Vagina (tissue), 2 donors: Measurements from ENCODE around the gene TOMT. TPM values are rescaled to one million over a fixed set of nuclear protein-coding genes. Genes with fewer than 3 reads are reported as not detected.
A peak's percentile ranks its signal among the peaks of the same experiment; 100 is the strongest.

Experiments used
- DNase-seq, 2 donors: peaks; one replicate each; pipeline ENCODE4 v3.0.0-alpha.2; 2017; ENCODE audit errors: extremely low spot score in 2 of 2
- H3K27ac ChIP-seq: fragments of 200-600 bp; sonication (generic); one replicate; pipeline ENCODE4 v1.5.1; 2019
- H3K27me3 ChIP-seq: fragments of 200-600 bp; sonication (generic); one replicate; pipeline ENCODE4 v1.5.1; 2019
- H3K36me3 ChIP-seq, 2 donors: fragments of 200-600 bp; sonication (generic); one replicate each; pipeline ENCODE4 v1.5.1; 2017 to 2019
- H3K4me1 ChIP-seq: fragments of 200-600 bp; sonication (generic); one replicate; pipeline ENCODE4 v1.5.1; 2019
- H3K4me3 ChIP-seq, 2 donors: fragments of 200-600 bp; sonication (generic); 1 replicate in 1 of 2; 2 replicates in 1 of 2; pipeline ENCODE4 v1.5.1; 2016 to 2019
- H3K9me3 ChIP-seq: fragments of 200-600 bp; sonication (generic); one replicate; pipeline ENCODE4 v1.5.1; 2019
- CTCF ChIP-seq, 3 experiments: fragments of 450-650 bp in 2 of 3; fragments of 200-600 bp in 1 of 3; sonication (generic) in 1 of 3; IDR thresholded peaks; one replicate each; pipeline ENCODE4 v1.5.1; 2017 to 2019; ENCODE audit warnings: antibody characterized with exemption in 3 of 3, mild to moderate bottlenecking in 2 of 3, moderate library complexity in 2 of 3
- POLR2A ChIP-seq, 2 donors: fragments of 450-650 bp; IDR thresholded peaks; one replicate each; pipeline ENCODE4 v1.6.1; 2017; ENCODE audit warnings: antibody characterized with exemption in 2 of 2, mild to moderate bottlenecking in 2 of 2, moderate library complexity in 2 of 2
- POLR2AphosphoS5 ChIP-seq, 2 donors: sonication (generic); formaldehyde crosslinking; IDR thresholded peaks; one replicate each; pipeline ENCODE4 v1.9.0; 2017; ENCODE audit warnings: antibody characterized with exemption in 2 of 2, mild to moderate bottlenecking in 2 of 2, low read depth in 1 of 2; ENCODE audit not compliant: insufficient read depth in 1 of 2
- intact Hi-C: fragments of 100-400 bp; cut with DNase I; formaldehyde crosslinking; loops from one replicate; pipeline ENCODE4 v1.15.1; 2023
- total RNA-seq: library from RNA; depleted of rRNA; stranded (reverse); fragments of >200 nt; gene quantifications from one replicate; pipeline ENCODE4 v1.2.3, GENCODE V29; 2016

TOMT gene
- total RNA-seq, 1 donor from 2014 or later = not detected

GRCh38 chr11:72075109-72075508 lies 30.6 kb upstream of the TOMT start:
- H3K36me3 ChIP-seq = peaks cover 0 to 4% of the 10 kb centered on the region in 2 donors
- intact Hi-C loops = no loop called here
- peaks cover 28% of the 10 kb centered on the region for H3K4me1 ChIP-seq
- H3K27me3 ChIP-seq = no peaks in the 10 kb centered on the region
- H3K4me3 ChIP-seq = no peak overlapping the region
- TF ChIP-seq CTCF (IDR thresholded peaks at IDR 0.05) (no peak), POLR2A (IDR thresholded peaks at IDR 0.05) (no peak), POLR2AphosphoS5 (IDR thresholded peaks at IDR 0.05; ENCODE audit: insufficient read depth in 1 of 2, low read depth in 1 of 2) (no peak)
- no peaks in the 10 kb centered on the region for H3K9me3 ChIP-seq
- no peak overlapping the region for H3K27ac ChIP-seq
- DNase-seq = no peak

DNA sequence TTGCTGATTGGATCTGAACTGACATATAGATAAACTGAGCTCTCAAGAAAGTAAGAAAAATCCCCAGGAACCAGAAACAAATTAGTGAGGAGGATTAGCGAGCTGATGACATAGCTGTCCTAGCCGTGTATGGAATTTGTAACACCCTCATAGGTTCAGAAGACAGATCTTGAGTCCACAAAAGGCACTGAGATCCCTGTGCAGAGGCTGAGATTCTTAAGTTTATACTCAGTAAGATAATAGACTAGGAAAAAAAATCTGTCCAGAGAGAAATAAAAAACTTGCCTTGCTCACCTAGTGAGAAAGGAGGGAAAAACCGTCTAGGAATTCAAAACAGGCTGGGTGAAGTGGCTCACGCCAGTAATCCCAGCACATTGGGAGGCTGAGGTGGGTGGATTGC lies 30.0 kb upstream of the TOMT start:
- Histone ChIP-seq H3K4me1 (peaks cover 22% of the 10 kb centered on the region), H3K27me3 (no peaks in the 10 kb centered on the region), H3K27ac (no peak overlapping the region), H3K9me3 (no peaks in the 10 kb centered on the region), H3K36me3 (peaks cover 0 to 4% of the 10 kb centered on the region in 2 donors), H3K4me3 (no peak overlapping the region)
- no peak for DNase-seq
- intact Hi-C loops = no loop called here
- TF ChIP-seq POLR2AphosphoS5 (IDR thresholded peaks at IDR 0.05; ENCODE audit: insufficient read depth in 1 of 2, low read depth in 1 of 2) (no peak), POLR2A (IDR thresholded peaks at IDR 0.05) (no peak), CTCF (IDR thresholded peaks at IDR 0.05) (no peak)

DNA sequence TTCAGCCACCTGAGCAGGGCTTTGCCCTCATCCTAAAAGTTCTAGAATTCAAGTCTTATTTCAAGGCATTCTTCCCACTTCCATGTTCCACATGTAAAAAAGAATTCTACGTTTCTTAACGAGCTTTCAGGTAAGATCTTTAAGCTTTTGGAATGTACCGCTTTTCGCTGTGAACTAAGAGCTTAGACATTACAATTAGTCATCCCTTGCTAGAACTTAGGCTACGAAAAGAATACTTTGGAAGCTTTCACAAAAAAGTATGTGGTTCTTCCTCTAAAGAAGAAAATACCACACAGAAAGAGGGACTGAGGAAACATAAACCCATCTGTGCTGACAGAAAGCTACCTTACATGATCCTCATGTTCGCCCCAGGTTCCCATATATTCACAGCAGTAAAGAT lies 27.2 kb upstream of the TOMT start:
- intact Hi-C loops = no loop called here
- DNase-seq = no peak
- Histone ChIP-seq H3K27ac (peak overlapping the region; percentile 91), H3K4me1 (peaks cover 25% of the 10 kb centered on the region), H3K27me3 (no peaks in the 10 kb centered on the region), H3K4me3 (no peak overlapping the region), H3K36me3 (peaks cover 0 to 4% of the 10 kb centered on the region in 2 donors), H3K9me3 (no peaks in the 10 kb centered on the region)
- no peak for TF ChIP-seq POLR2A (IDR thresholded peaks at IDR 0.05)
- no peak for TF ChIP-seq CTCF (IDR thresholded peaks at IDR 0.05)
- no peak for TF ChIP-seq POLR2AphosphoS5 (IDR thresholded peaks at IDR 0.05; ENCODE audit: insufficient read depth in 1 of 2, low read depth in 1 of 2)

- Histone ChIP-seq H3K27ac (peak overlapping the region; percentile 91), H3K4me3 (peak overlapping the region; percentile 68 to 75), H3K9me3 (no peaks in the 10 kb centered on the region), H3K27me3 (no peaks in the 10 kb centered on the region), H3K4me1 (peaks cover 30% of the 10 kb centered on the region), H3K36me3 (peaks cover 0 to 4% of the 10 kb centered on the region in 2 donors)
- TF ChIP-seq POLR2A (IDR thresholded peaks at IDR 0.05) = no peak
- TF ChIP-seq POLR2AphosphoS5 (IDR thresholded peaks at IDR 0.05; ENCODE audit: insufficient read depth in 1 of 2, low read depth in 1 of 2) = no peak
- no peak for TF ChIP-seq CTCF (IDR thresholded peaks at IDR 0.05)
- DNase-seq = no peak
- intact Hi-C loops = loop anchor here (2.0 kb wide), 1 partner anchor 39 kb away; no protein-coding TSS in a partner anchor
These were observed 25.9 kb upstream of the TOMT start for GRCh38 chr11:72079819-72080325.

- peak; percentile 100 for DNase-seq
- H3K9me3 ChIP-seq = no peaks in the 10 kb centered on the region
- no peaks in the 10 kb centered on the region for H3K27me3 ChIP-seq
- peaks cover 30% of the 10 kb centered on the region for H3K4me1 ChIP-seq
- peak within 1 kb of the TSS; percentile 91 for H3K27ac ChIP-seq
- peak within 1 kb of the TSS; percentile 68 to 75 for H3K4me3 ChIP-seq
- no peak for TF ChIP-seq CTCF (IDR thresholded peaks at IDR 0.05)
- peak in 1 of 2 donors; percentile 61 for TF ChIP-seq POLR2A (IDR thresholded peaks at IDR 0.05)
- peak; percentile 96 to 98 for TF ChIP-seq POLR2AphosphoS5 (IDR thresholded peaks at IDR 0.05; ENCODE audit: insufficient read depth in 1 of 2, low read depth in 1 of 2)
- intact Hi-C loops = loop anchor here (2.0 kb wide), 1 partner anchor 40 kb away; no protein-coding TSS in a partner anchor
- peaks cover 0 to 4% of the 10 kb centered on the region in 2 donors for H3K36me3 ChIP-seq
These were observed 25.2 kb upstream of the TOMT start, which contains the start of the genes LRRC51 and NUMA1 for GRCh38 chr11:72080326-72081183. TSS of gene LRRC51 (plus strand) at chr11:72080850. CDS start at chr11:72089084, 8,234 bp downstream. TSS of gene NUMA1 (minus strand) at chr11:72080542. CDS start at chr11:72035943, 44,599 bp downstream.
